ENCODE measurements around the gene KRTAP5-9.
"Not testable (repeated sequence)": the region's sequence is repeated elsewhere in the genome, so short reads cannot be mapped to it uniquely, and the experiment has no call there.

Gene KRTAP5-9

DNA sequence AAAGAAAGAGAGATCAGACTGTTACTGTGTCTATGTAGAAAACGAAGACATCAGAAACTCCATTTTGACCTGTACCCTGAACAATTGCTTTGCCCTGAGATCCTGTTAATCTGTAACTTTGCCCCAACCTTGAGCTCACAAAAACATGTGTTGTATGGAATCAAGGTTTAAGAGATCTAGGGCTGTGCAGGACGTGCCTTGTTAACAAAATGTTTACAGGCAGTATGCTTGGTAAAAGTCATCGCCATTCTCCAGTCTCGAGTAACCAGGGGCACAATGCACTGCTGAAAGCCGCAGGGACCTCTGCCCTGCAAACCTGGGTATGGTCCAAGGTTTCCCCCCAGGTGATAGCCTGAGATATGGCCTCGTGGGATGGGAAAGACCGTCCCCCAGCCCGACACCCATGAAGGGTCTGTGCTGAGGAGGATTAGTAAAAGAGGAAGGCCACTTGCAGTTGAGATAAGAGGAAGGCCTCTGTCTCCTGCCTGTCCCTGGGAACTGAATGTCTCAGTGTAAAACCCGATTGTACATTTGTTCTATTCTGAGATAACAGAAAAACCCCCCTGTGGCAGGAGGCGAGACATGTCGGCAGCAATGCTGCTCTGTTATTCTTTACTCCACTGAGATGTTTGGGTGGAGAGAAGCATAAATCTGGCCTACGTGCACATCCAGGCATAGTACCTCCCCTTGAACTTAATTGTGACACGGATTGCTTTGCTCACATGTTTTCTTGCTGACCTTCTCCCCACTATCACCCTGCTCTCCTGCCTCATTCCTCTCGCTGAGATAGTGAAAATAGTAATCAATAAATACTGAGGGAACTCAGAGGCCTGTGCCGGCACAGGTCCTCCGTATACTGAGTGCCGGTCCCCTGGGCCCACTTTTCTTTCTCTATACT, 13.3 kb upstream of the KRTAP5-9 start:
- not testable (repeated sequence) for DNase-seq (ENCODE audit: low read depth, low spot score)

DNA sequence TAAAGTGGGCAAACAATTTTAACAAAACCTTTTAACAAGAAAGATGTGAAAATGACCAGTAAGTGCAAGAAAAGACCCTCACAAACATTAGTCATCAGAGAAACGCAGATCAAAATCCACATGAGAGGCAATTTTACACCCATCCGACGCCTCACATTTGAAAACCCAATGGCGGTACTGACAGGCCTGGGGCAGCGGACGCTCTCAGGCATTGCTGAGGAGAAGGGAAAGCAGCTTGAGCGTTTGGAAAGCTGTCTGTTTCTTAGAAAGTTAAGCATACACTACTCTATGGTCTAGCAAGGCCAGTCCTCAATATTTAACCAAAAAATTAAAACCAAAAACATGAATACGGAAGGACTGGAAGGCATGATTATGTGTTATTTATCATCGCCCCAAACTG, 12.4 kb upstream of the KRTAP5-9 start:
- no peak for DNase-seq (ENCODE audit: low read depth, low spot score)

DNA sequence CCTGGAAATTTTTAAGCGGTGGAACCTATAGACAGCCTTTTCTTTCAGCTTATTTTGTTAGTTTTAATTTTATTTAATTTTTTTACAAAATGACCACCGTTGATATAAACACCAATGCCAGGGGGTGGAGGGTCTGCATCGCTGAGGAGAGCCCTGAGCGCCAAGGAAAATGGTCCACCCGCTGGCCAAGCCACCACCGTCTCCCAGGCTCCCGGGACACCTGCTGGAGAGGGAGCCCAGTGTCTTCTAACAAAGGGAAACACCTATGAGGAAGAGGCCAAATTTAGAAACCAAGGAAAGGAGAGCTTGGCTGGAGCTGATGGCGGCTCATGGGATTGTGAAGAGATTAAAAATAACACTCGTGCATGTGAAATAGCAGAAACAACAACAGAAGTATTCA, 10.7 kb upstream of the KRTAP5-9 start:
- no peak for DNase-seq (ENCODE audit: low read depth, low spot score)

DNA sequence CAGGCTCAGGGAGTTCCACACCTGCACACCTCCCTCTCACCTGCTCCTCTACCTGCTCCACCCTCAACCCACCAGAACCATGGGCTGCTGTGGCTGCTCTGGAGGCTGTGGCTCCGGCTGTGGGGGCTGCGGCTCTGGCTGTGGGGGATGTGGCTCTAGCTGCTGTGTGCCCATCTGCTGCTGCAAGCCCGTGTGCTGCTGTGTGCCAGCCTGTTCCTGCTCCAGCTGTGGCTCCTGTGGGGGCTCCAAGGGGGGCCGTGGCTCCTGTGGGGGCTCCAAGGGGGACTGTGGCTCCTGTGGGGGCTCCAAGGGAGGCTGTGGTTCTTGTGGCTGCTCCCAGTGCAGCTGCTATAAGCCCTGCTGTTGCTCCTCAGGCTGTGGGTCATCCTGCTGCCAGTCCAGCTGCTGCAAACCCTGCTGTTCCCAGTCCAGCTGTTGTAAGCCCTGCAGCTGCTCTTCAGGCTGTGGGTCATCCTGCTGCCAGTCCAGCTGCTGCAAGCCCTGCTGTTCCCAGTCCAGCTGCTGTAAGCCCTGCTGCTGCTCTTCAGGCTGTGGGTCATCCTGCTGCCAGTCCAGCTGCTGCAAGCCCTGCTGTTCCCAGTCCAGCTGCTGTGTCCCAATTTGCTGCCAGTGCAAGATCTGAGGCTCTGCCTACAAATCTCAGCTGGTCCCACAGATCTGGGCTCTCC, 10.1 kb upstream of the KRTAP5-9 start, which contains the start of gene KRTAP5-8:
KRTAP5-8 (plus strand) TSS at position 49 of the 689 bp plus-strand sequence; CDS start at position 80, 31 bp downstream.
- not testable (repeated sequence) for DNase-seq (ENCODE audit: low read depth, low spot score)

DNA sequence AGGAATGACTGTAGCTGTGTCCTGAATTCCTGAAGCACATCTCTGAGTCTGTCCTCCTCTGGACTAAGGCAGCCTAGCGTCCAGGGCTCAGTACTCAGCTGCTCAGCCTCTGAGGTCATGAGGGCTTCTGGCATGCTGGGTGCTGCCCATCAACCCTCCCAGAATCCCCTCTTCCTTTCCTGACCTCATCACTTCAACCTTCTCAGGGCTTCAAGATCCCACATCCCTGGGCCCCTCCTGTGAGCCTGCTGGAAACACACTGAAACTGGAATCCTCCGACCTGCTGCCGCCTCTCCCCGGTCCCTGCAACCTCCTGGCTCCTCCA, 9.6 kb upstream of the KRTAP5-9 start:
- no peak for DNase-seq (ENCODE audit: low read depth, low spot score)

DNA sequence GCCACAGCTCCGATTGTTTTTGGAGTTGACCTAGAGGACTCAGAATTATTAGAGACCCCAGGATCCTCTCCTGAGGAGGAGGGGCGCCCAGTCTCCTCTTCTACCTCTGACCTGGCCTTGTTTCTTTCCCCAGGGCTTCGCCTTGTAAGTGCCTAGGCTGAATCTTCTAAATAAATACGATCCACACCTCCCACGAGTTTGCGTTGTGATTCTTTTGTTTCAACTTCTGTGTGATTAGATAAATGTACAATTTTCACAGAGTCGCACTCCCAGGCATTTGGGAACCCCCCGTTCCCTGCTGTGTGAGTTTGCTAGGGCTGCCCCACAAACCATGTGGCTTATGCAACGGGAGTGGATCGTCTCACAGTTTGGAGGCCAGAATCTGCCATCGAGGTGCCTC, 9.2 kb upstream of the KRTAP5-9 start:
- DNase-seq (ENCODE audit: low read depth, low spot score) = no peak

DNA sequence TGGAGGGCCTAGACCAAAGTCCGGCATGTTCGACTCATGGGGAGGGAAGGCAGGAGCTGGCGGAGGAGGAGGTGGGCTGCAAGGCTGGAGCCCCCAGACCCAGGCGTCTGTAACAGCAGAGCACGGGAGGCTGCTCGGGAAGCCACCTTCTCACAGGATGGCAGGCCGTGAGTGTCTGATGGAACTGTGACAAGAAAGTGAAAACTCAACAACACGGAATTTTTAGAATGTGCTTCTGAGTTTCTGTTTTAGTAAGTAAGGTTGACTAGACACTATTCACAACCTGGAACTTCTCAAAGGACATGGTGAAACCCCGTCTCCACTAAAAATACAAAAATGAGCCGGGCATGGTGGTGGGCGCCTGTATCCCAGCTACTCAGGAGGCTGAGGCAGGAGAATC, 8.2 kb upstream of the KRTAP5-9 start:
- DNase-seq (ENCODE audit: low read depth, low spot score) = not testable (repeated sequence)

DNA sequence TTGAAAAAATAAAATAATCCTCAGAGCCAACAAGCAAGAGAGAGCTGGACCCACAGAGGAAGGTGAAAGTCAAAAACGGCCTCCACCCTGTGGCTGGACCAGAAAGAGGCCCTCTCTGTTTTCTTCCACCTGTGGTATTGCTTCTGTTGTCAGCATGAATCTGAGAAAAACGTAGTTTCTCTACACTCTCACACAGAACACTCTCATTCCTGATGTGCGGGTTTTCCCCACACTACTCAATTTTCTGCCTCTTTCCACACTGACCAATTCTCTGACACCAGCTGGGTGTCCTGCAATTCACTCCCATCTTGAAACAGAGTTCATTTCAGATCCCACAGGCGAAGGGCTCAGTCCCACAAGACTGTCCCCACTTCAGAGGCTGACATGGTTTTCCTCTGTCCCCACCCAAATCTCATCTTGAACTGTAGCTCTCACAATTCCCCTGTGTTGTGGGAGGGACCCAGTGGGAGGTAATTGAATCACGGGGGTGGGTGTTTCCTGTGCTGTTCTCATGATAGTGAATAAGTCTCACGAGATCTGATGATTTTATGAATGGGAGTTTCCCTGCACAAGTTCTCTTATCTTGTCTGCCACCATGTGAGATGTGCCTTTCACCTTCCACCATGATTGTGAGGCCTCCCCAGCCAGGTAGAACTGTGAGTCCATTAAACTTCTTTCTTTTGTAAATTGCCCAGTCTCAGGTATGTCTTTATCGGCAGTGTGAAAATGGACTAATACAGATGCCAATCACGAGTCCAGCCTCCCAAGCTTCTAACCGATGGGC, 7.5 kb upstream of the KRTAP5-9 start:
- DNase-seq (ENCODE audit: low read depth, low spot score) = not testable (repeated sequence)

DNA sequence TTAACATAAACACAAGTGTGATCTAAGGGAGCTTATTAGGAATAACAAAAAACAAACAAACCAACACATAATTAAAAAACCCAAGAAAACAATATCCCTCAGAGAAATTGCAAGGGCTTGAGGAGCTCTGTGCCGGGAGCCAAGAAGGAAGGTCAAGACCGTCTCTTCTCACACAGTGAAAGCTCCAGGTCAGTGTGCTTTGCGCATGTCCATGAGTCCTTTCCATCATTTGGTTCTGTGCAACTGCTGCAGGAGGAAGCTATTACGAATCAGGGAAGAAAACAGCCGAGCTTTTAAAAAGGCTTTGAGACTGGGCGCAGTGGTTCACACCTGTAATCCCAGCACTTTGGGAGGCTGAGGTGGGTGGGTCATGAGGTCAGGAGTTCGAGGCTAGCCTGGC, 5.8 kb upstream of the KRTAP5-9 start:
- no peak for DNase-seq (ENCODE audit: low read depth, low spot score)

DNA sequence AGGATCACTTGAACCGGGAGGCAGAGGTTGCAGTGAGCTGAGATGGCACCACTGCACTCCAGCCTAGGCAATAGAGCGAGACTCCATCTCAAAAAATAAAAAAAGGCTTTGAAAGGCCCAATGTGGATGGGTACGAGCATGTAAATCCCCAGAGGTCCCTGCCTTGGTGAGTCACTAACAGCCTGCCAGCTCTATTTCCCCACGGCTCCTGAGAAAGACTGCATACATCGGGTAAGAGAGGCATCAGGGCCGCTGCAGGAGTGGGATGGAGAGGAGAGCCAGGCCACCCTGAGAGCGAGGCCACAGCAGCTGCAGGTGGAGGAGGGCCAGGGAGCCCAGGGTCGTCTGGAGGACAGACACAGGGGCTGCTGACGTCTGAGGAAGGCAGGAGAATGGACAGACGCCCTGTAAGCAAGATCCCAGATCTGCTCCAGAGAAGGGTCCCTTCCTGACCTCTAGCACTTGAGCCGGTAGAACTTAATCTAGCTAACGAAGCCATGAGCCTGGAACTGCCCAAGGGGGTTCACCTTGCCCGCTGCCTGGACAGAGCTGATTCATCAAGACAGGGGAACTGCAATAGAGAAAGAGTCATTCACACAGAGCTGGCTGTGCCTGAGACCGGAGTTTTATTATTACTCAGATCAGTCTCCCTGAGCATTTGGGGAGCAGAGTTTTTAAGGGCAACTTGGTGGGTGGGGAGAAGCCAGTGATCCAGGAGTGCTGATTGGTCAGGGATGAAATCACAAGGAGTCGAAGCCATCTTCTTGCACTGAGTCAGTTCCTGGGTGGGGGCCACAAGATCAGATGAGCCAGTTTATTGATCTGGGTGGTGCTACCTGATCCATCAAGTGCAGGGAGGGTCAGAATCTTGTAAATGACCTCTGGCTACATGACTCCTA, 5.1 kb upstream of the KRTAP5-9 start:
- DNase-seq (ENCODE audit: low read depth, low spot score) = no peak

DNA sequence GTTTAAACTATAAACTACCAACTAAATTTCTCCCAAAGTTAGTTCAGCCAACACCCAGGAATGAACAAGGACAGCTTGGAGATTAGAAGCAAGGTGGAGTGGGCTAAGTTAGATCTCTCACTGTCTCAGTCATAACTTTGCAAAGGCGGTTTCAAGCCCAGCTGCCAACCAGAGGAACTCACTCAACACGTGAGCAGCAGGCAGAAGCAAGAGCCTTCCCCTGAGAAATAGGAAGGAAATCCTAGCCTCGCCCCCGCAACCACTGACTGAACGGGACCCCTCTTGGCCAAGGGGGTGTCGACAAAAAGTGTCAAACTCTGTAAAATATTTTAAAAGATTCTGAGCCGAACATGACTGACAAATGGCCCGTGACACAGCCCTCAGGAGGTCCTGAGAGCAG, 4.4 kb upstream of the KRTAP5-9 start:
- no peak for DNase-seq (ENCODE audit: low read depth, low spot score)

DNA sequence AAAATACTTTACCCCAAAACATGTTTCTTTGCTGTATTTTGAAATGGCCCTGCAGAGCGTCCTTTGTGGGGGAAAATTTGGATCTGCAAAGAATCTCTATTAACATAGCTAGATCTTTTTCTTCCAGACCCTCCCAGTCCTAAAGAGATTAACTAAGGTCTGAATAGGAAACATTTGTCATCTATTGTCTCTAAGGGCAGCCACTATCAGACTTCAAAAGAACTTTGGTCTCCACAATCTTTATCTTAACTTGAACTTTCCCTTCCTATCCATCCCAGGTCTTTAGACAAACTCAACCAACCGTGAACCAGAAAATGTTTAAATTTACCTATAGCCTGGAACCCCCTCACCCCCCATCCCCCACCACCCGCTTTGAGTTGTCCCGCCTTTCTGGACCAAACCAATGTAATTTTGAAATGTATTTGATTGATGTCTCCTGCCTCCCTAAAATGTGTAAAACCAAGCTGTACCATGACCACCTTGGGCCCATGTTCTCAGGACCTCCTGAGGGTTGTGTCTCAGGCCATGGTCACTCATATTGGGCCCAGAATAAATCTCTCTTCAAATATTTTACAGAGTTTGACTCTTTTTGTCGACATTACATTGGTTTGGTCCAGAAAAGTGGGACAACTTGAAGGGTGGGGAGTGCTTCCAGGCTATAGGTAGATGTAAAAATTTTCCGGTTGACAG, 3.5 kb upstream of the KRTAP5-9 start:
- DNase-seq (ENCODE audit: low read depth, low spot score) = no peak

DNA sequence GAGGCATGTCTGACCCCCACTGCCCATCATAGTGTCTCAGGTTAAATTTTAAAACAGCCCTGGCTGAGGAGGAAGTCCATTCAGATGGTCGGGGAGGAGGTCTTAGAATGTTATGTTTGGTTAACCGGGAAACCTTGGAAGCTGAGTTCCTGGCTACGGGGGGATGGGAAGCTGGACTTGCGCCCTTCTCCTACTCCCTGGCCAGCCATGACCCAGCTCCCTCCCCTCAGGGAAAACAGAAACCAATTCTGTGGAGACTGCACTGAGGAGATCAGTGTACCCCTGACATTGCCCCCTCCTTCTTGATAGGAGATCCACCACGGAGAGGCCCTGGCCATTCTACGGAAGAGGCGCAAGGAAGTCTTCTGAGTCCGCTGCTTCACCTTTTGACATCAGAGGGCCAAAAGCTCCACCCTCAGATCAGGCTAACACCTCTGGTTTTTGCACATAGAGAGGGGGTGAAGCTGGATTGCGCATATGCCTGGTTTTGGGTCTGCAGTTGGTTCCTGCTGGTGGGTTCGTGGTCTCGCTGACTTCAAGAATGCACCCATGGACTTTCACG, 2.7 kb upstream of the KRTAP5-9 start:
- no peak for DNase-seq (ENCODE audit: low read depth, low spot score)

DNA sequence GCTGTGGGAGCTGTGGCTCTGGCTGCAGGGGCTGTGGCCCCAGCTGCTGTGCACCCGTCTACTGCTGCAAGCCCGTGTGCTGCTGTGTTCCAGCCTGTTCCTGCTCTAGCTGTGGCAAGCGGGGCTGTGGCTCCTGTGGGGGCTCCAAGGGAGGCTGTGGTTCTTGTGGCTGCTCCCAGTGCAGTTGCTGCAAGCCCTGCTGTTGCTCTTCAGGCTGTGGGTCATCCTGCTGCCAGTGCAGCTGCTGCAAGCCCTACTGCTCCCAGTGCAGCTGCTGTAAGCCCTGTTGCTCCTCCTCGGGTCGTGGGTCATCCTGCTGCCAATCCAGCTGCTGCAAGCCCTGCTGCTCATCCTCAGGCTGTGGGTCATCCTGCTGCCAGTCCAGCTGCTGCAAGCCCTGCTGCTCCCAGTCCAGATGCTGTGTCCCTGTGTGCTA, 514 bp downstream of the KRTAP5-9 start:
- DNase-seq (ENCODE audit: low read depth, low spot score) = no peak

DNA sequence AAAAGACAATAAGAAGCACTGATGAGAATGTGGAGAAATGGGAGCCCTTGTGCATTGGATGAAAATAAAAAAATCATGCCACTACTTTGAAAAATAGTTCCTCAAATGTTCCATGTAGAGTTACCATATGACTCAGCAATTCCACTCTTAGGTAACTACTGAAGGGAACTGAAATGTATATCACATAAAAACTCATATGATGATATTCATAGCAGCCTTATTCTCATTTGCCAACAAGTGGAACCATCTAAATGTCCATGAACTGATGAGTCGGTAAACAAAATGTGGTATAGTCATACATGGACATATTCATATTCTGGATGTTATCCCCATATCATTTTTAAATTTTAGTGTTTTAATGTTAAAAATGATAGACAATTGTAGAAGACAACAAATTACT, 3.5 kb downstream of the KRTAP5-9 start:
- no peak for DNase-seq (ENCODE audit: low read depth, low spot score)

DNA sequence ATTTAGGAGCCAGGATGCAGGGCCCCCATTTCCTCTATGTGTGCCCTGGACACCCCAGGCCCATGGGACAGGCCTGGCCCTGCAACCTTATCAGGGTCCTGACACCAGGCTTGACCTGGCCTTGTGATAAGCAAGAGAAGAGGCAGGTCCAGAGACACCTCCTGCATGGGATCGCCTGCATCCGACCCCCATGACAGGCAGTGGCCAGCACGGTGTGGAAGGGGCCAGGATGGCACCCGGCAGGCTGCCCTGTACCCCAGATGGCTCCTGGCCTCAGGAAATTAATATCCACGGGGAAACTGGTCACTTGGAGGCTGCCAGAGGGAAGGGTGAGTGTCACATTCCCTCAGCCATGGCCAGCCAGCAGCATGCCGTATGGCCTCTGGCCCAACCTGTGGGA, 6.8 kb downstream of the KRTAP5-9 start:
- no peak for DNase-seq (ENCODE audit: low read depth, low spot score)

DNA sequence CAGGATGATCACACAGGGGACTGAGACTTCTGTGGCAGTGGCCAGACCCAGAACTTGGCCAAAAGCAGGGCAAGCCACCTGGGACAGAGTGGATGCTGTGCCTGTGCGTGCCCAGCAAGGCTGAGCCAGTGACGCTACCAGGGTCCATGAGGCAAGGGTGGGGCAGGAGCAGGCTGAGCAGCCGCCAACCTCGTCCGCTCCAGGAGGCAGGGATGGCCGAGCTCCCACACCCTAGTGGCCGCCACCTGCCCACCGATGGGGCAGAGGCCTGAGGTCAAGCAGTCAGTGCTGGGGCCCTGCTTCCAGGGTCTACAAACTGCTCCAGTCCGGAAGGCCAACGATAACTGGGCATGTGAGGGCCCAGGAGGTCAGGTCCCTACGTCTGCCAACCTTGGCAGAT, 7.3 kb downstream of the KRTAP5-9 start:
- no peak for DNase-seq (ENCODE audit: low read depth, low spot score)

DNA sequence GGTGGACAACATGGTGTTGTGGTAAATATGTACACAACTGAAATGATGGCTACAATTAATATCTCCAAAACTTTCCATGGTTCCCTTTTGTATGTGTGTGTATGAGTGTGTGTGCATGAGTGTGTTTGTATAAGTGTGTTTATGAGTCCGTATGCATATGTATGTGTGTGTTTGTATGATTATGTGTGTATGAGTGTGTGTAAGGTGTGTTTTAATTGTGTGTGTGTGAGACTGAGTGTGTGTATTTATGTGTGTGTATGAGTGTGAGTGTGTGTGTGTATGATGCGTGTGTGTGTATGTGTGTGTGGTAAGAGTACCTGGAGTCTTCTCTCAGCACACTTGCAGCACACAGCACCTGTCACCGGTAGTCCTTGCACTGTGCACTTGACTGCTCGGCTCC, 7.8 kb downstream of the KRTAP5-9 start:
- no peak for DNase-seq (ENCODE audit: low read depth, low spot score)

DNA sequence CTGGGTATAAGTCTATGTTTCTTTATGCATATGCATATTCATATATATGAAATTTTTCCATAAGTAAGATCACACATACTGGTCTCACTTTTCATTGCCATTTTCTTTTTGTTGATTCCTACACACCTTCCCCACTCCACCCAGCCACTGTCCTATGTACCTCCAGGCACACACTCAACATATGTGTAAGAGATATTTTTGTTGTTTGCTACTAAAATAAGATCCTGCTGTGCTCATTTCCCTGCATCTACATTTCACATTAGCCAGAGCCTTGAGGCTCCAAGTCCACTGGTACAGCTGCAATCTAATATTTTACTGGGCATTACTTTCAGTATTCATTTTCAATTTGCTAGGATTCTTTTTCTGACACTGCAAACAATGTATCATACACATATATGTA, 9.0 kb downstream of the KRTAP5-9 start:
- DNase-seq (ENCODE audit: low read depth, low spot score) = no peak

DNA sequence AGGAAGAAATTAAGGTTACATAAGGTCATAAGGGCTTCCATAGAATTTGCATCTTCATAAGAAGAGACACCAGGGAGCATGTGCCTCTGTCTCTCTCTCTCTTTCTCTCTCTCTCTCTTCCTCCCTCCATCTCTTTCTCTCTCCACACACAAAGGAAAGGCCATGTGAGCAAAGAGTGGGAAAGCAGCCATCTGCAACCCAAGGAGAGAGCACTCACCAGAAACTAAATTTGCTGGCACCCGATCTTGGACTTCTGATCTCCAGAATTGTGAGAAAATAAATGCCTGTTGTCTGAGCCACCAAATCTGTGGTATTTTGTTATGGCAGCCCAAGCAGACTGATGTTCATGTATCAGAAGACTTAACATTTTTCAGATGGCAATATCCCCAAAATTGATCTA, 10.8 kb downstream of the KRTAP5-9 start:
- no peak for DNase-seq (ENCODE audit: low read depth, low spot score)

Data from activated CD4-positive, CD25-positive, alpha-beta regulatory T cell treated with anti-CD3 and anti-CD28 coated beads, Interleukin-2, amount 50 U/mL, for 16 hours (primary cell).